Endothelial cell of umbilical vein (primary cell): Measurements from ENCODE around the gene PCSK6.

Experiments
- FOS ChIP-seq: IDR thresholded peaks from 2 replicates; pipeline ENCODE4 v1.6.1; 2011; ENCODE audit warnings: mild to moderate bottlenecking, low read length, moderate library complexity, borderline replicate concordance; ENCODE audit not compliant: insufficient read depth
- POLR2A ChIP-seq: IDR thresholded peaks from 2 replicates; pipeline ENCODE4 v1.6.1; 2012; ENCODE audit warnings: low read depth, mild to moderate bottlenecking, control low read depth, low read length
- TF ChIP-seq, protein P1 (sequence below): IDR thresholded peaks from 2 replicates; pipeline ENCODE4 v1.6.1; 2011; ENCODE audit not compliant: insufficient read depth, insufficient read length
- TF ChIP-seq, protein P2 (sequence below), 2 donors: IDR thresholded peaks; 1 replicate in 1 of 2; 2 replicates in 1 of 2; pipeline ENCODE4 v1.5.1; 2011; ENCODE audit warnings: low read length in 2 of 2, mild to moderate bottlenecking in 2 of 2, moderate library complexity in 2 of 2, control low read depth in 1 of 2, inconsistent platforms in 1 of 2, low read depth in 1 of 2; ENCODE audit not compliant: insufficient read depth in 1 of 2; ENCODE audit errors: extremely low read depth in 1 of 2

- TF ChIP-seq POLR2A (no peak), FOS (no peak)
- TF ChIP-seq, protein P1, sequence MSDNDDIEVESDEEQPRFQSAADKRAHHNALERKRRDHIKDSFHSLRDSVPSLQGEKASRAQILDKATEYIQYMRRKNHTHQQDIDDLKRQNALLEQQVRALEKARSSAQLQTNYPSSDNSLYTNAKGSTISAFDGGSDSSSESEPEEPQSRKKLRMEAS = no peak
- TF ChIP-seq, protein P2, sequence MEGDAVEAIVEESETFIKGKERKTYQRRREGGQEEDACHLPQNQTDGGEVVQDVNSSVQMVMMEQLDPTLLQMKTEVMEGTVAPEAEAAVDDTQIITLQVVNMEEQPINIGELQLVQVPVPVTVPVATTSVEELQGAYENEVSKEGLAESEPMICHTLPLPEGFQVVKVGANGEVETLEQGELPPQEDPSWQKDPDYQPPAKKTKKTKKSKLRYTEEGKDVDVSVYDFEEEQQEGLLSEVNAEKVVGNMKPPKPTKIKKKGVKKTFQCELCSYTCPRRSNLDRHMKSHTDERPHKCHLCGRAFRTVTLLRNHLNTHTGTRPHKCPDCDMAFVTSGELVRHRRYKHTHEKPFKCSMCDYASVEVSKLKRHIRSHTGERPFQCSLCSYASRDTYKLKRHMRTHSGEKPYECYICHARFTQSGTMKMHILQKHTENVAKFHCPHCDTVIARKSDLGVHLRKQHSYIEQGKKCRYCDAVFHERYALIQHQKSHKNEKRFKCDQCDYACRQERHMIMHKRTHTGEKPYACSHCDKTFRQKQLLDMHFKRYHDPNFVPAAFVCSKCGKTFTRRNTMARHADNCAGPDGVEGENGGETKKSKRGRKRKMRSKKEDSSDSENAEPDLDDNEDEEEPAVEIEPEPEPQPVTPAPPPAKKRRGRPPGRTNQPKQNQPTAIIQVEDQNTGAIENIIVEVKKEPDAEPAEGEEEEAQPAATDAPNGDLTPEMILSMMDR (IDR thresholded peaks at IDR 0.05; ENCODE audit: extremely low read depth in 1 of 2, insufficient read depth in 1 of 2, low read depth in 1 of 2, low read length in 2 of 2) = no peak
These were observed 119.0 kb downstream of the PCSK6 start for GRCh38 chr15:101370330-101371024.
